Activated T-cell treated with anti-CD3 and anti-CD28 coated beads for 48 hours (primary cell): Measurements from ENCODE around the gene SYK.

ENCODE experiments used
- DNase-seq: peaks from one replicate; pipeline ENCODE4 v3.0.0-alpha.2; 2020; ENCODE audit warnings: low read depth

Gene SYK

GRCh38 chr9:90946982-90947381, 145.4 kb downstream of the SYK start:
- no peak for DNase-seq
